Measurements from ENCODE around the gene MFSD11. TPM values are rescaled to one million over a fixed set of nuclear protein-coding genes. Genes with fewer than 3 reads are reported as not detected.
A peak's percentile ranks its signal among the peaks of the same experiment; 100 is the strongest.

Gene MFSD11
- total RNA-seq, 1 donor from 2014 or later: 29.6 TPM

GRCh38 chr17:76827736-76828135 is 89.8 kb downstream of the MFSD11 start:
- no peaks in the 10 kb centered on the region for H3K36me3 Mint-ChIP-seq (ENCODE audit: low read depth)
- H3K9me3 Mint-ChIP-seq: no peaks in the 10 kb centered on the region
- no peak overlapping the region for H3K4me3 Mint-ChIP-seq
- no peak for TF ChIP-seq CTCF (conservative IDR thresholded peaks at IDR 0.05)
- H3K27ac Mint-ChIP-seq (ENCODE audit: unreplicated experiment): no peak overlapping the region
- no peak for DNase-seq (ENCODE audit: low read depth, low spot score)
- no peaks in the 10 kb centered on the region for H3K27me3 Mint-ChIP-seq (ENCODE audit: low read depth)
- H3K4me1 Mint-ChIP-seq: no peaks in the 10 kb centered on the region

Small RNA genes lying within 50 kb of the gene (microRNA-seq; reads per million reads assigned to microRNA genes)
- 32.6 reads per million, percentile 42 among the genes with 10 or more reads in this experiment for gene MIR636

Other genes with a start within 250 kb of the MFSD11 start
- gene RHBDF2, start 236.7 kb upstream of the MFSD11 start, total RNA-seq: 2.0 and 3.6 TPM in 2 replicates
- gene CYGB, start 200.4 kb upstream of the MFSD11 start, total RNA-seq: 8.6 and 8.7 TPM in 2 replicates
- 0.41 and 0.75 TPM in 2 replicates for gene PRCD, start 198.1 kb upstream of the MFSD11 start, total RNA-seq
- gene ST6GALNAC2, start 152.3 kb upstream of the MFSD11 start, total RNA-seq: 4.5 and 5.1 TPM in 2 replicates
- gene ST6GALNAC1, start 94.4 kb upstream of the MFSD11 start, total RNA-seq: not detected in 2 replicates
- gene MXRA7, start 27.2 kb upstream of the MFSD11 start, total RNA-seq: 46.1 and 54.0 TPM in 2 replicates
- 25.1 and 29.0 TPM in 2 replicates for gene JMJD6, start 11.5 kb upstream of the MFSD11 start, total RNA-seq
- 28.7 and 32.3 TPM in 2 replicates for gene METTL23, start 11.3 kb upstream of the MFSD11 start, total RNA-seq
- 425 and 453 TPM in 2 replicates for gene SRSF2, start 788 bp upstream of the MFSD11 start, total RNA-seq
- gene MGAT5B, start 130.3 kb downstream of the MFSD11 start, total RNA-seq: 14.3 and 14.6 TPM in 2 replicates